Erythroblast (primary cell): ENCODE data around the gene R3HDM4.
"Not testable (repeated sequence)": the region's sequence is repeated elsewhere in the genome, so short reads cannot be mapped to it uniquely, and the experiment has no call there.

Experiments used
- DNase-seq, 2 experiments: peaks; one replicate each; lab custom pipeline; 2025; lab: John Stamatoyannopoulos, UW
- GATA1 ChIP-seq: IDR thresholded peaks from 2 replicates; pipeline ENCODE4 v1.6.1; 2011; ENCODE audit warnings: low read depth, mild to moderate bottlenecking, control low read depth, low read length, moderate library complexity
- POLR2A ChIP-seq: IDR thresholded peaks from 2 replicates; pipeline ENCODE4 v1.6.1; 2011; ENCODE audit warnings: mild to moderate bottlenecking, low read length

The R3HDM4 gene

DNA sequence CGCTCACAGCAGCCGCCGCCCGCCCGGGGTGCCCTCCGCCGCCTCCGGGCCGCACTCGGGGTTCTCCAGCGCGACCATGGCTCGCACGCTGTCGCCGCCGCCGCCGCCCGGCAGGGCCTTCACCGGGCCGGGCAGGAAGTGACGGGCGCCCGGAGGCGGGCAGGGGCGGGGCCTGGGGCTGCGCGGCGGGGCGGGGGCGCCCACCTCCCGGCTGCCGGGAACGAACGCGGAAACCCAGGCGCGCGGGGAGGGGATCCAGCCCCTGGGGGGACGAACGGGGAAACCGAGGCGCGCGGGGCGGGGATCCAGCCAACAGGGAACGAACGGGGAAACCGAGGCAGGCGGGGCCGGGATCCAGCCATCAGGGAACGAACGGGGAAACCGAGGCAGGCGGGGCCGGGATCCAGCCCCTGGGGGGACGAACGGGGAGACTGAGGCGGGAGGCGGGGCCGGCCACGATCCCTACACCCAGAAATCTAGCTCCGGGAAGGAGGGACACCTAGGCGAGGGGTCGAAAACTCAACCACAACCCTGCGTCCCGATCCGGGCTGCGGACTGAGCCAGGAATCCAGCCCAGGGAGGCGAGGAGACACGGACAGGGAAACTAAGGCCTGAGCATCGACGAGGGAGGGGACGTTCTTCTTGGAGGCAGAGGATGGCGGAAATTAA, at the start of gene R3HDM4:
Gene R3HDM4, minus strand, starts transcription at position 140 of the 669 bp plus-strand sequence. Its CDS starts 62 bp downstream, at position 78.
- peak; percentile 84 to 91 for DNase-seq

DNA sequence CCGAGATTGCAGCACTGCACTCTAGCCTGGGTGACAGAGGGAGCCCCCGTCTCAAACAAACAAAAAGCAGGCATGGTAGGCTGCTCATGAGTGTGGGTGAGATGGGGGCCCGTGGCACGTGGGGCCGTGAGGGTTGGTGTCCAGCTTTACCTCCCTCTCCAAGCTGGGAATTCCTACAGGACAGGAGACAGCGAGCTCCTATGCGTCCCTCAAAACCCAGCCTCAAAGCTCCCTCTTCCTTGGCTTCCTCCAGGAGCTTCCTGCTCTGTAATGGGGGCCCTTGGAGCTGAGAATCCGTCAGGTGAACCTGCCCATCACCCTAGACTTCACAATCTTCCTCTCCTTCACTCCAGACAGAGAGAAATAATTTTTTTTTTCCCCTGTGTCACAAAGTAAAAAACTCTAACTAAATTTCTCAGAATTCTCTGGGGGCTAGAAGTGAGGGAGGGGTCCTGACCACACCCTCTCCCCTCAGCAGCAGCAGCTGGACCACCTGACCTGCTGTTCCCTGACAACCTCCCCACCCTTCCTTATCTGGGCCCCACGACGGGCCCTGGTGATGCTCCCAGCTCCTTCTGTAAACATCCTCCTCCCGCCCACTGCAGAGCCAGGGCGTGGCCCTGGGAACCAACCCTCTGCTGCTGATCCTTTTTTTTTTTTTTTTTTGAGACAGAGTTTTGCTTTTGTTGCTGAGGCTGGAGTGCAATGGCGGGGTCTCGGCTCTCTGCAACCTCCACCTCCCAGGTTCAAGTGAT, 49.0 kb upstream of the R3HDM4 start:
- no peak for TF ChIP-seq GATA1
- no peak for TF ChIP-seq POLR2A
- DNase-seq = peak; percentile 92 to 95

More for the DNA sequence above, at the start of gene R3HDM4:
- TF ChIP-seq GATA1 (no peak), POLR2A (peak; percentile 45)

DNA sequence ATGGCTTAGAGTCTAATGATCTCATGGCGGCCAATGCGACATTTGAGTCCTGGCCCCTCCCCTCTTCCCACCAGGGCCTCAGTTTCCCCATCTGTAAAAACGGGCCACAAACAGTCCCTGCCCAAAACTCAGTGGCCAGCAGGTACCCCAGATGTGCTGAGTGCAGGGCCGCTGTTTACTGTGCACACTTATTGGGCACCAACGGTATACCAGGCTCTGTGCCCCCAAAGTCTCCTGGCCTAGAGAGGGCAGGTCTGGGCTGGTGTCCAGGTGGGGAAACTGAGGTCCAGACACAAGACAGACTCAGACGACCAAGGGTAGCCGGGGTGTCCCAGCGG, 47.6 kb upstream of the R3HDM4 start:
- DNase-seq = no peak
- TF ChIP-seq GATA1 = no peak
- no peak for TF ChIP-seq POLR2A

DNA sequence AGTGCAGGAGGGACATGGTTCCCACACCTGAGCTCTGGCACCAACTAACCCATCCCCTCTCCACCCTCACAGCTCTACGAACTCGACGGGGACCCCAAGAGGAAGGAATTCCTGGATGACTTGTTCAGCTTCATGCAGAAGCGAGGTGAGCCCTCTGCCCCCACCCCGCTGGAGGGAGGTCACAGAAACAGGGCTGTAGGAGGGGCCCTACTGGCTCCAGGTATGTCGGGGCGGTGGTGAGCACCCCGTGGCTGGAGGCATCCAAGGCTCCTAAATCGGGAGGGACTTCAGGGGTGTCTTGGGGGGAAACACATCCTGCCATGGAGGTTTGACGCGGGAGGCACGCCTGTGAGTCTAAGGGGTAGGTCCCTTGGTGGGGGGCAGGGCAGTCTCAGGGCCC, 47.0 kb upstream of the R3HDM4 start:
- no peak for DNase-seq
- TF ChIP-seq POLR2A (no peak), GATA1 (no peak)

DNA sequence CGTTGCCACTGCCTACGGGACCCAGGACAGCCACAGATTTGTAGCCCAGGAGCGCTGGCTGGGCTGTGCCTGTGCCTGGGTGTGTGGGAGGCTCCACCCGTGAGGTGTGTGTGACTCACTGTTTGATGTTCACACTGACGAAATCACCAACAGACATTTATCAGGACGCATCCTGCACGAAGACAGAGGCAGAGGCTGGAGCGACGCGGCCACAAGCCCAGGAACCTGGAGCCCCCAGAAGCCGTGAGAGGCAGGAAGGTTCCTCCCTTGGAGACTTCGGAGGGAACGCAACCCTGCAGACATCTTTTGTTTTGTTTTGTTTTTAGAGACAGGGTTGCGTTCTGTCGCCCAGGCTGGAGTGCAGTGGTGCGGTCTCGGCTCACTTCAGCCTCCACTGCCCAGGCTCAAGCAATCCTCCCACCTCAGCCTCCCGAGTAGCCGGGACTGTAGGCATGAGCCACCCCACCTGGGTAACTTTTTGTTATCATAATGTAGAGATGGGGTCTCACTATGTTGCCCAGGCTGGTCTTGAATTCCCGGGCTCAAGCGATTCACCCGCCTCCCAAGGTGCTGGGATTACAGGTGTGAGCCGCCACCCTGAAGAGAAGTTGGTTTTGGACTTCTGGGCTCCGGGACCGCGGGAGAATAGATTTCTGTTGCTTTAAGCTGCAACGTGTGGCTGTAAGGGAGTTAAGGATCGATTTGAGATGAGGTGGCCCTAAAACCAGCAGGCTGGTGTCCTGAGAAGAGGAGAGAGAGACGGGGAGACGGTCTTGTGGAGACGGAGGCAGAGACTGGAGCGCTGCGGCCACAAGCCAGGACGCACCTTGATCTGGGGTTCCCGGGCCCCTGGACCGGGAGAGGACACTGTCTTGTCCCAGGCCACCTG, 46.2 kb upstream of the R3HDM4 start:
- TF ChIP-seq POLR2A (no peak), GATA1 (no peak)
- peak in 1 of 2 experiments; percentile 53 for DNase-seq

DNA sequence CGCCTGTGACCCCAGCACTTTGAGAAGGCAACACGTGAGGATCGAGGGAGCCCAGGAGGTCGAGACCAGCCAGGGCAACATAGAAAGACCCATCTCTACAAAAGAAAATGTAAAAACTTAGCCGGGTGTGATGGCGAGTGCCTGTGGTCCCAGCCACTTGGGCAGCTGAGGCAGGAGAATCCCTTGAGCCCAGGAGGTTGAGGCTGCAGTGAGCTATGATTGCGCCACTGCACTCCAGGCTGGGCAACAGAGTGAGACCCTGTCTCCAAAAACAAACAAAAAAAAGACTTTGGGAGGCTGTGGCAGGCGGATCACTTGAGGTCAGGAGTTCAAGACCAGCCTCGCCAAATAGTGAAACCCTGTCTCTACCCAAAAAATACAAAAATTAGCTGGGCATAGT, 44.6 kb upstream of the R3HDM4 start:
- not testable (repeated sequence) for DNase-seq

DNA sequence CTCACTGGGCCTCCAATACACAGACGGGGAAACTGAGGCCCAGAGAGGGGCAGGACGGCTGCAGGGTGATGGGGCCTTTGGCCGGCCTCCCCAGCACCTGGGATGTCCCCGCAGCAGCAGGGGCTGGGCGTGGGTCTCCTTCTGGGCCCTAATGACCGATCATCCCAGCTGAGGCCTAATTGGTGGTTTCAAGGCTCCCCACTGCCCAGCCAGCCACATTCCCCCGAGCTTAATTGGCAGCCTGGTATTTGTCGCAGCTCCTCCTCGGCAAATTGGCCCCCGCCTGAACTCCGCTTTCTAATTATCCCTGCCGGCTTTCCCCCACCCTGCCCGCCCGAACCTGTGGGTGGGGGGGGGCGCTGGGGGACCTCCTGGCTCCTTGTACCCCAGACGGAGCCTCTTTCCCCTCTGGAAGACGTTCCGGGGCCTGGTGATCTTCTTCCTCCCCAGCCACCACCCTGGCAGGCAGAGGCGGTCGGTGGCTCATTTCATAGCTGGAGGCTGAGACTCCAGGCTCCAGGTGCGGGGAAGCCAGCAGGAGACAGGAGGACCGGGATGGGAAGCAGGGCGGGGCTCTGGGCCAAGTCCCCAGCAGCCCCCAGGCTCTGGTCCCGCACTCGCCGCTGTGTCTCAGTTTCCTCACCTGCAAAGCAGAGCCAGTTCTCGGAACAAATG, 43.9 kb upstream of the R3HDM4 start:
- no peak for TF ChIP-seq GATA1
- no peak for TF ChIP-seq POLR2A
- no peak for DNase-seq

DNA sequence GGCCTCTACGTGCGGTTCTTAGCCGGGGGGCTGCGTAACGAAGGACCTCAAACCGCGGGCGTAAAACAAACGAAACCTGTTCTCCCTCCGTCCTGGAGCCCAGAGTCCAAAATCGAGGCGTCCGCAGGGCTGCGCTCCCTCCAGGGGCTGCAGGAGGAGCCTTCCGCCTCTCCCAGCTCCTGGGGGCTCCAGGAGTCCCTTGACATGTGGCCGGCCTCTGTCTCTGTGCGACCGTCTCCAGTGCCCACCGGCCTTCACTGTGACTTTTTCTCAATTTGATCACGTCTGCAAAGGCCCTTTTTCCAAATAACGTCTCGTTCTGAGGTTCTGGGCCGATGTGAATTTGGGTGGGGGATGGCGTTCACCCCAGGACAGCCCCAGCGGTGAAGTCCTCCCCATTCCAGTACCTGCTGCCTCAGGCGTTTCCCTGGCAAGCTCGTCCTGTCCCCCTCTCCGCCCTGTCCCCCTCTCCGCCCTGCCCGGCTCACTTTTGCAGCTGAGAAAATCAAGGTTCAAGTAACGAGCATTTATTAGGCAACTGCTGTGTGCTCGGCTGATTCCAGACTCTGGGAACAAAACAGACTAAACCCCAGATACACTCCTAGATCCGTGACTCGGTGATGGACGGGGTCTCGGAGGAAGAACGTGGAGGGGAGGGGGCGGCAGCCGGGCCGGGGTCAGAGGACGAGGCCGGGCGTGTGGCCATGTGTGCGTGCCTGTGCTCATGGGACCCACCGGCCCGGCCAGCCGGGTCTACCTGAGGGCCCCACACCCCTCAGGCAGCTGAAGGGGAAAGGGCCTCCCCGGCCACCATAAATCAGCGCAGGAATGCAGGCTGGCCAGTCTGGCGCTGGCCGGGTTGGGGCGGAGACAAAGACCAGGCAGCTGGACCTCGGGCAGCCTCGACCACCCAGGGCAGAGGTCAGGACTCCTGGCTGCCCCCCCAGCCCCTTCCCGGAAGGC, 43.1 kb upstream of the R3HDM4 start:
- no peak for TF ChIP-seq GATA1
- TF ChIP-seq POLR2A = no peak
- no peak for DNase-seq

DNA sequence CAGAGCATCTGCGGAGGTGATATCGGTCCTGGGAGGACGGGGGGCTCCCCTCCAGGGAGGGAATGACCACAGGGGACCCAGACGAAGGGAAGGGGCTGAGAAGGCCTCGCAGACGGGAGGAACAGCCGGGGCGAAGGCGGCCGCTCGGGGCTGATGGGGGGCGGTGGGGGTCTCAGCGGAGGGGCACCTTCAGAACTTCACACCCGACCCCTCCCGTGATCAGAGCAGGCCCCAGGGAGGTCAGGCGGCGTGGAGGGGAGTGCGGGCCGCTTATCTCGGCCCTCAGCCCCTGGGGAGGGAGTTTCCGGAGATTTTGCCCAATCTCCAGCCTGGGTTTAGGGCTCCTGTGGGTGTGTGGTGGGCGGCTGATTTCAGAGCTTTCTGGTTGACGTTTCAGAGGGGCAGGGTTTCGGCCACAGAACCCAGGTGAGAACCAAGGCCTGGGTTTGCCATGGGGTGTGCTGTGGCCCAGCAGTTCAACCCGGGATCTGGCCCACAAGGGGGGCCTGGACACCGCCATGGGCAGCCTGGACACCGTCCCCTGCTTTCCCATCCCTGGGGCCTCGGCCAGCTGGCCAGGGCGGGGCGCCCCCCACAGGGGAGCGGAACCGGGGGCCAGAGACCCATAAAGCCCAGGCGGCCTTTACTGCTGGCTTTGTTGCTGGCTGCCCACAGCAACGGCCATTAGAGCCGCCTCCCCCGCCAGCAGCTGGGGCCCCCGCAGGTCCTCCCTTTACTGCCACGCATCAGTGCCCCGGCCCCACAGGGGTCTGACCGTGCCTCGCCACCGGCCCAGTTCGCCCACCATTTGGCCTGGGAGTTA, 41.9 kb upstream of the R3HDM4 start:
- TF ChIP-seq GATA1 = no peak
- TF ChIP-seq POLR2A = no peak
- DNase-seq = peak; percentile 54 to 67

DNA sequence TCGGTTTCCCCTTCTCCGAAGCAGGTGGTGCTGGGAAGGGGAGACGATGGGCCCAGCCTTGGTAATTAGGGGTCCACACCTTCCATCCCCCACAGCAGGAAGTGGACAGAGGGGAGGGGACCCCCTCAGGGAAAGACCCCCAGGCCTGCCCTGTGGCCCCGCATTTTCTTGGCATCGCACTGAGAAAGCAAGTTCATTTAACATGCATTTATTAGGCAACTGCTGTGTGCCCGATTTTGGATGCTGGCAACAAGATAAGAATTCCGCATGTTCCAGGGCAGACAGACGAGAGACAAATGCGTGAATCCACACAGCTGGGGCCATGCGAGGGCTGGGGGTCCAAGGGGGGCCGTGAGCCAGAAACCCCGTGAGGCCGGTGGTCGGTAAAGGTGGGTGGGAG, 41.3 kb upstream of the R3HDM4 start:
- DNase-seq = no peak
- no peak for TF ChIP-seq GATA1
- TF ChIP-seq POLR2A = no peak

DNA sequence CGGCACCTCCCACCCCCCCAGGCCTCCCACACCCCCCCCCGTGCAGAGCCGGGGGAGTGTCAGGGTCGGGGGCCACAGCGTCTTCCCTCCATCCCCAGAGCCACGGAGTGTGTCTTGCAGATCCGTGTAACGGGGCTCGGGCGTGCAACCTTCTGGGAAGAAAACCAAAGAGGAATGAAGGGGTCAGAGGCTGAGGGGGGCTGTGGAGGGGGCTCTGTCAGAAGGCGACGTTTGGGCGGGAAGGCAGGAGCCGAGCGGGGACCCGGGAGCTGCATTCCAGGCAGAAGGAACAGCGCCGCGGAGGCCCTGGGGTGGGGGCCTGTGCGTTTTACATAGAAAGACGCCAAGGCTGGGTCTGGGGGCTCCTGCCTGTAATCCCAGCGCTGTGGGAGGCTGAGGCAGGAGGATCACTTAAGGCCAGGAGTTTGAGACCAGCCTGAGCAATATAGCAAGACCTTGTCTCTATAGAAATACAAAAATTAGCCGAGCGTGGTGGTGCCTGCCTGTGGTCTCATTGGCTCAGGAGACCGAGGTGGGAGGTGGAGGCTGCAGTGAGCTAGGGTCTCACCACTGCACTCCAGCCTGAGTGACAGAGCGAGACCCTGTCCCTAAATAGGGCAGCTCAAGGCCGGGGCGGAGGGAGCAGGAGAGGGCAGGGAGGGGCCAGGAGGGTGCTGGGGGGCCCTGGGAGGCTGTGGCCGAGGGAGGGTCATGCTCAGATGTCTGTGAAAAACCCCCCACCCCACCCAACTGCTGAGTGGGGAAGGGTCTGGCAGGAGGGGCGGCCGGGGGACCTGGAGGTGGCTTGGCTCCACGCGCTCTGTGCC, 40.6 kb upstream of the R3HDM4 start:
- TF ChIP-seq GATA1 (no peak), POLR2A (no peak)
- DNase-seq = no peak
